Suprapubic skin (tissue), 4 donors: ENCODE results near the gene CSAD. TPM values are rescaled to one million over a fixed set of nuclear protein-coding genes. Genes with fewer than 3 reads are reported as not detected.

ENCODE experiments used
- DNase-seq, 2 donors: peaks; one replicate each; pipeline ENCODE4 v3.0.0-alpha.2; 2019; ENCODE audit warnings: low spot score in 2 of 2
- H3K27ac ChIP-seq: fragments of 200-600 bp; sonication (generic); one replicate; pipeline ENCODE4 v1.5.1; 2019
- H3K27me3 ChIP-seq: fragments of 200-600 bp; sonication (generic); one replicate; pipeline ENCODE4 v1.5.1; 2019
- H3K36me3 ChIP-seq: fragments of 200-600 bp; sonication (generic); one replicate; pipeline ENCODE4 v1.5.1; 2019
- H3K4me1 ChIP-seq: fragments of 200-600 bp; sonication (generic); one replicate; pipeline ENCODE4 v1.5.1; 2019
- H3K4me3 ChIP-seq: fragments of 200-600 bp; sonication (generic); one replicate; pipeline ENCODE4 v1.5.1; 2019; ENCODE audit warnings: mild to moderate bottlenecking
- H3K9me3 ChIP-seq: fragments of 200-600 bp; sonication (generic); one replicate; pipeline ENCODE4 v1.5.1; 2019
- CTCF ChIP-seq, 2 donors: fragments of 200-600 bp in 1 of 2; fragments of 450-650 bp in 1 of 2; sonication (generic) in 1 of 2; IDR thresholded peaks; one replicate each; pipeline ENCODE4 v1.5.1; 2016 to 2019; ENCODE audit warnings: antibody characterized with exemption in 2 of 2, mild to moderate bottlenecking in 1 of 2, moderate library complexity in 1 of 2
- EP300 ChIP-seq: sonication (generic); formaldehyde crosslinking; IDR thresholded peaks from one replicate; pipeline ENCODE4 v1.6.1; 2017; ENCODE audit warnings: antibody characterized with exemption
- POLR2A ChIP-seq, 2 donors: fragments of 450-650 bp; IDR thresholded peaks; one replicate each; pipeline ENCODE4 v1.6.1; 2017; ENCODE audit warnings: antibody characterized with exemption in 2 of 2, mild to moderate bottlenecking in 2 of 2, moderate library complexity in 2 of 2
- POLR2AphosphoS5 ChIP-seq, 3 donors: sonication (generic); formaldehyde crosslinking; IDR thresholded peaks; one replicate each; pipeline ENCODE4 v1.6.1; 2017; ENCODE audit warnings: antibody characterized with exemption in 3 of 3
- WGBS: methylation state at CpG from one replicate; pipeline ENCODE4 v1.1.5; 2018; 5-methylcytosine and 5-hydroxymethylcytosine counted together
- total RNA-seq, 4 donors: library from RNA; depleted of rRNA; stranded (reverse); fragments of >200 nt; gene quantifications; one replicate each; pipeline ENCODE4 v1.1.0, GENCODE V29; 2016

CSAD gene
- total RNA-seq, 4 donors from 2014 or later: 35.6 to 175 (median 56.7) TPM

- H3K4me1 ChIP-seq: peaks cover 96% of the 10 kb centered on the region
- DNase-seq: no peak
- no peaks in the 10 kb centered on the region for H3K27me3 ChIP-seq
- TF ChIP-seq CTCF (IDR thresholded peaks at IDR 0.05) (no peak), POLR2A (IDR thresholded peaks at IDR 0.05) (no peak), POLR2AphosphoS5 (IDR thresholded peaks at IDR 0.05) (no peak), EP300 (no peak)
- H3K9me3 ChIP-seq: no peaks in the 10 kb centered on the region
- H3K36me3 ChIP-seq: peaks cover 15% of the 10 kb centered on the region
- H3K27ac ChIP-seq: peak overlapping the region; percentile 99
- WGBS: 3% methylated on average over 15 of the region's 16 CpGs
- peak overlapping the region; percentile 9 for H3K4me3 ChIP-seq
Observed at GRCh38 chr12:53223389-53224060, 42.8 kb upstream of the CSAD start.

GRCh38 chr12:53222806-53223261 is 42.1 kb upstream of the CSAD start:
- Histone ChIP-seq H3K36me3 (peaks cover 11% of the 10 kb centered on the region), H3K4me1 (peaks cover 96% of the 10 kb centered on the region), H3K9me3 (no peaks in the 10 kb centered on the region), H3K27ac (peak overlapping the region; percentile 99), H3K4me3 (peak overlapping the region; percentile 61), H3K27me3 (no peaks in the 10 kb centered on the region)
- TF ChIP-seq POLR2AphosphoS5 (IDR thresholded peaks at IDR 0.05) (no peak), EP300 (no peak), CTCF (IDR thresholded peaks at IDR 0.05) (no peak), POLR2A (IDR thresholded peaks at IDR 0.05) (no peak)
- 16% methylated on average over 4 of the region's 4 CpGs for WGBS
- DNase-seq: no peak

GRCh38 chr12:53222170-53222721 is 41.5 kb upstream of the CSAD start:
- peak overlapping the region; percentile 99 for H3K27ac ChIP-seq
- DNase-seq: no peak
- H3K4me1 ChIP-seq: peaks cover 96% of the 10 kb centered on the region
- WGBS: 26% methylated on average over 5 of the region's 5 CpGs
- H3K9me3 ChIP-seq: no peaks in the 10 kb centered on the region
- no peak for TF ChIP-seq CTCF (IDR thresholded peaks at IDR 0.05)
- TF ChIP-seq EP300: no peak
- TF ChIP-seq POLR2A (IDR thresholded peaks at IDR 0.05): no peak
- TF ChIP-seq POLR2AphosphoS5 (IDR thresholded peaks at IDR 0.05): no peak
- peaks cover 5% of the 10 kb centered on the region for H3K36me3 ChIP-seq
- H3K27me3 ChIP-seq: no peaks in the 10 kb centered on the region
- H3K4me3 ChIP-seq: peak overlapping the region; percentile 61

- Histone ChIP-seq H3K36me3 (peaks cover 1% of the 10 kb centered on the region), H3K27ac (peak overlapping the region; percentile 99), H3K9me3 (no peaks in the 10 kb centered on the region), H3K27me3 (no peaks in the 10 kb centered on the region), H3K4me1 (peaks cover 96% of the 10 kb centered on the region), H3K4me3 (peak overlapping the region; percentile 61)
- WGBS: 2% methylated on average over 32 of the region's 72 CpGs
- DNase-seq: peak in 1 of 2 donors; percentile 85
- TF ChIP-seq EP300 (no peak), POLR2A (IDR thresholded peaks at IDR 0.05) (peak in 1 of 2 donors; percentile 30), CTCF (IDR thresholded peaks at IDR 0.05) (peak in 1 of 2 donors; percentile 19), POLR2AphosphoS5 (IDR thresholded peaks at IDR 0.05) (peak in 1 of 3 donors; percentile 31)
Observed at GRCh38 chr12:53221203-53222080, 40.7 kb upstream of the CSAD start.
